Erythroblast (primary cell): ENCODE data around the gene ZFR.

Experiments used
- GATA1 ChIP-seq: IDR thresholded peaks from 2 replicates; pipeline ENCODE4 v1.6.1; 2011; ENCODE audit warnings: low read depth, mild to moderate bottlenecking, control low read depth, low read length, moderate library complexity
- POLR2A ChIP-seq: IDR thresholded peaks from 2 replicates; pipeline ENCODE4 v1.6.1; 2011; ENCODE audit warnings: mild to moderate bottlenecking, low read length

DNA sequence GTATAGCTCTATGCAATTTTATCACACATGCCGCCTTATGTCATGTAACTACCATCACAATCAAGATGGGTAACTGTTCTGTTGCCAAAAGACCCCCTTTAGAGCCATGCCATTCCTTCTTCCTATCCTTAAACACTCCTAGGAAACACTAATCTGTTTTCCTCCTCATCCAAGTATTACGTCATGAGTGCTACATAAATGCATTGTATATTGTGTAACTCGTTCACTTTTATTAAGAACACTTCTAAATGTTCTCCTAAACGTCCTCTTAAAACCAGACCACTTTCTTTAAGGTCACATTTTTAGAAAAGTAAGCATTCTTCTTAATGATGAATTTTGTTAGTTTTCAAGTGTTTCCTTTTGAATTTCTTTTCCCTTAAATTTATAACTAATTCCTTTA, 82.0 kb downstream of the ZFR start:
- TF ChIP-seq POLR2A (no peak), GATA1 (no peak)
